T47D (cell line): ENCODE measurements around the gene TM9SF1.

Experiments
- DNase-seq, 2 experiments: peaks; one replicate each; pipeline versions ENCODE4 v3.0.0 to v3.0.0-alpha.2; 2011 to 2012; ENCODE audit warnings: low read depth in 1 of 2, low spot score in 1 of 2
- JUND ChIP-seq: IDR thresholded peaks from 2 replicates; pipeline ENCODE4 v1.6.1; 2012; ENCODE audit warnings: low read depth
- in situ Hi-C: cut with HindIII; loops from 2 replicates; pipeline ENCODE4 v1.10.0; 2016; ENCODE audit warnings: low sequenced_read_pairs, low pct_unique_long_range_greater_than_20kb

Gene TM9SF1

DNA sequence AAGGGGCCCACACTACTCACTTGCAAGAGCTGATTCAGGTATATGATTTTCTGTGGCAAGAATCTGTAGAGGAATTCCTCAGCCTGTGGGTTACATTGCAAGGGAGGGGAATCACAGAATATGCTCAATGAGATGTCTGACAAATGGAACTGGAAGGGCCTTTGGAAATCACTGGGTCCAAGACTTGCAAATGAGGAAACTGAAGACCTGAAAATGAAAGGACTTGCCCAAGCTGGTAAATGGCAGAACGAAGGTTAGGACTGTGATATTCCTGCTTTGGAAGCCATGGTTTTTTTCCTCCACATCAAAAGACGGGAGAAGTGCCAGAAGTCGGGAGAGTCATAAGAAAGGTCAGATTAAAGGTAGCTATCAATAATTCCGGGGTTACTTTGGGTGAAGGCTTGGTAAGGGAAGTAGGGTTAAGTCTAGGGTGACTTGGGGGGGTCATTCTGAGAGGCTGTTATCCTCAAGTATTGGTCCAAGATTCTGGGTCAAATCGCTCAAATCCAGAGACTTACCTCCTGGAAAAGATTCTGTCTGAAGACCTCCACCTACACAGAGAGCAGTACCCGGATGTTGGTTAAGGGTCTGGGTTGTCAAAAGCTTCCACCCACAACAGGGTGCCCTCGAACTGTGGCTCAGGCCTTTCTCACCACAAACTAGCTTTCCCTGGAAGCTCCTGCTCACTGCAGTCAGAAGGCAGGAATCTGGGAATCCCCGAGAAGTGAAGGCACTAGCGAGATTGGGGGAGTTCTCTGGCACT lies 49.4 kb downstream of the TM9SF1 start:
- no peak for DNase-seq
- in situ Hi-C loops = no loop called here
- TF ChIP-seq JUND = no peak

DNA sequence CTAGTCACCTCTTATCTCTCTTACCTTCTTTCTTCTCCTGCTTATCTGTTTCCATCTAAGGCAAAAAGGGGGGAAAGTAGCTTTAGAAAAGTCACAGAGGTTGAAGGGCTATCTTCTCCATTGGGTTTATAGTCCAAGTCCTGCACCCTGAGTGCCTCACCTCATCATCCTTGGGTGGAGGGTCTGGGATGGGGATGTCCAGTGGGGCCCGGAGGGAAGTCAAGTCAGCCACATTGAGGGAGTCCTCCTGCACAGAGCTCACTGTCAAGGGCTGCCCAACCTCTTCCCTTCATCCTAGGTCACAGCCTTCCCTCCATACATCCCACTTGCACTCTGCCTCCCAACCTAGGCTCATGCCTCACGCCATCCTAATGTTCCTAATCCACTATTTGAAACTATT lies 50.0 kb downstream of the TM9SF1 start:
- no peak for DNase-seq
- TF ChIP-seq JUND = no peak
- in situ Hi-C loops = no loop called here

DNA sequence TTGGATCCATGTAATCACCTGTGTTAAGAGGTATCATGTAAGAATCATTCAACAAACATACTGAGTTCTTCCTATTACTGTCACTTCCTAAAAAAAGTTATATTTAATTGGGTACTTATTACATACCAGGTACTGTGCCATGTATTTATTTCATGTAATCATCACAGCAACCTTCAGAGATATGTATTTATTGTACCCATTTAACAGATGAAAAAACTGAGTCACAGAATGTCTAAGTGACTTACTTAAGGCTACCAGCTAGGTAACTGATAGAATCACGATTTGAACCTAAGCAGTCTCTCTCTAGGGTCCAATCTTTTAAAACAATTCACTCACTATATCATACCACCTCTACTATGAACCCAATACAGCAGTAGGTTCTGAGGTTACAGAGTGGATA lies 50.8 kb downstream of the TM9SF1 start:
- in situ Hi-C loops = no loop called here
- no peak for TF ChIP-seq JUND
- DNase-seq = no peak

DNA sequence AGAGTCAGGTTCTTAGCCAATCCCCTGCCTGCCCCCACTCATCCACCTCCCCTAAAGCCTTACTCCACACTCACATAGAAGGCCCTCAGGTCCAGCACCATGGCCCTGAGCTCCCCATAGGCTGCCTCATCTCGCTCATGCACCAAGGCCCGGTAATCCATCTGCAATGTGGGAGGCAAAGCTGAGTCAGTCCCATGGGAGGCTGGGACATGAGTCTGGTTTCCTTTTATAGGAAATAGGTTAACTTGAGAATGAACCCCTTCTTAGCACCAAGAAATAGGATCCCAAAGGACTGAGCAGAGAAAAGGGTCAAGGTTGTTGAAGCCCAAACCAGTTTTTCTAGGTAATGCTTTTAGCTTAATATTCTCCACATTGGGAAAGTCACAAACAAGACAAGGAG lies 51.7 kb downstream of the TM9SF1 start:
- no peak for TF ChIP-seq JUND
- no peak for DNase-seq
- in situ Hi-C loops = no loop called here

DNA sequence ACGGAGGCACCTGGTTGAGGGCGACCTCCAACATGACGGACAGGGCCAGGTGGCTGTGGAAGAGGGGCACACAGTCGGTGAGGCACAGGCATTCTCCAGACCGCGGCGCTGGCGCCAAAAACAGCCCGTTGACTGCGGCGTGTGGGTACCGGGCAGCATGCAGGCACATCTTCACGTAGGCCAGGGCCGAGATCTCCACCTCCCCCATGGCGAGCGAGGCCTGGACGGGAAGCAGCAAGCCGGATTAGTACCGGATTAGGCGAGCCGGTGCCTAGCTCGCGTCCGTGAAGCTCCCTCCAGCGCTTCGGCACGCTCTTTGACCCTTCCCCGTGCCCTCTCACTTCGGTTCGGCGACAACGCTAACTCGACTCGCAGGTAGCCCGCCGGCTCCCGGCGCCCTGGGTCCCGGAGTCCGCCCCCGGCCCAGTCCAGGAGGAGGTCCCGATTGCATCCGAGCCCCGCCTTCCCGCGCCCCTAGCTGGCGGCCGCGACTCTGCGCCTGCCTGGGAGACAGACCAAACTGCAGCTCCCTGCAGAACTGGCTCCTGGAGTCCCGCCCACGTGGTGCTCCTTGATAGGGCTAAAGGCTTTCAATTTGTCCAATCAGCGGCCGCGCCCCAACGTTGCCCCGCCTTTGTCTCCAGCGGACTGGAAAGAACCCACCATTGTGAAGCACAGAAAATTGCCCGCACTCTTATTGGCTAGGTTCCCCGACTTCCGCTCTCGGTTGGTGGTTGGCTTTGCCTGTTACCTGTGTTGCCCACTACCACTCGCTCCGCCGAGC lies 54.0 kb downstream of the TM9SF1 start, which contains the start of gene EMC9:
EMC9 (minus strand) TSS at position 495 of the 784 bp plus-strand sequence; CDS start at position 208, 287 bp downstream.
- peak; percentile 92 to 98 for DNase-seq
- TF ChIP-seq JUND = no peak
- in situ Hi-C loops = no loop called here

DNA sequence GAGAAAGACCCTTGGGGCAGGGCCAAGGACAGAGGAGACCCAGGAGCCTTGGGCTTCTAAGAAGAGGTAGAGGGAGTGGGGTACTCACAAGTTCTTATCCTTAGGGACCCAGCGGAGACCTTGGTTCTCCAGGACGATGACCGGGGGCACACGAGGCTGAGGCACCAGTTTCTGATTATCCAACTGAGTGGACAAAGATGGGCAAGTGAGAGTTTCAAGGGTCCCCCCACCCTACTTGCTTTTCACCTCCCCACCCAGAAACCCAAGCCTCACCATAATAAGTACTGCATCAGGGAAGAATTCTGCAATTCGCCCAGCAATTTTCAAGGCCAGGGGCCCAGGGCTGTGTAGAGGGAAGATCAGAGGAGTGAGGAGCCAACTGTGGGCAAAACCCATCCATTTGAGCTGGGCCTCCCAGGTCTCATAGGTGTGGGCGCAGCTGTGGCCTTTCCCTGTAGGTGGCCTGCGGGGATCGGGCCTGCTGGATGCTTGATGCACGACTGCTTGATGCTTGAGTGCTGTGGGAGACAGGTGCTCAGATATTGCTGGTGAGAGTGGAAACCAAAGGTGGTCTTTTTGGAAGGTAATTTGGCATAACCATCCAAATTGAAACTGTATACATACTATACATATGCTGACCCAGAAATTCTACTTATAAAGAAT lies 55.8 kb downstream of the TM9SF1 start:
- TF ChIP-seq JUND = no peak
- in situ Hi-C loops = no loop called here
- peak in 1 of 2 experiments; percentile 35 for DNase-seq
